Measurements from ENCODE around the gene ADCY10. TPM values are rescaled to one million over a fixed set of nuclear protein-coding genes. Genes with fewer than 3 reads are reported as not detected.

Gene ADCY10
- total RNA-seq, 1 experiment from 2014 or later: 0.10 TPM

GRCh38 chr1:167922611-167923074, 8.7 kb upstream of the ADCY10 start:
- no peaks in the 10 kb centered on the region; the same call in 1 of the 2 replicates for H3K36me3 ChIP-seq (ENCODE audit: control insufficient read depth, insufficient read depth, low read length)
- intact Hi-C loops (cut with micrococcal nuclease; ENCODE audit: unreplicated experiment): no loop called here
- peaks cover 21% of the 10 kb centered on the region for H3K4me1 ChIP-seq (ENCODE audit: control insufficient read depth, insufficient read depth, low read length)
- no peak overlapping the region for H3K27ac ChIP-seq (ENCODE audit: low read length)
- POLR2A ChIA-PET: no interaction called here
- TF ChIP-seq CTCF (IDR thresholded peaks at IDR 0.05) (no peak), POLR2AphosphoS5 (IDR thresholded peaks at IDR 0.05; ENCODE audit: low read depth, low read length) (no peak)
- in situ Hi-C loops (cut with HindIII; ENCODE audit: low pct_unique_long_range_greater_than_20kb, low sequenced_read_pairs): no loop called here
- no peaks in the 10 kb centered on the region for H3K27me3 ChIP-seq (ENCODE audit: control insufficient read depth, insufficient read depth, low read length)
- CTCF ChIA-PET: no interaction called here
- H3K4me3 ChIP-seq (ENCODE audit: low read depth in 2 of 2, low read length in 2 of 2): no peak overlapping the region
- ATAC-seq: no peak
- DNase-seq (ENCODE audit: low read depth, low spot score): no peak
- H3K9me3 ChIP-seq (ENCODE audit: control insufficient read depth, insufficient read depth, low read depth, low read length): no peaks in the 10 kb centered on the region
- no TSS peak for BruUV-seq (replicated peaks)

- DNase-seq (ENCODE audit: low read depth, low spot score) (no peak), ATAC-seq (no peak)
- ChIA-PET POLR2A (interaction anchor here (0.6 kb wide), 1 partner anchor 10 kb away, joined by 3 read pairs; no protein-coding TSS in a partner anchor), CTCF (no interaction called here)
- Histone ChIP-seq H3K9me3 (ENCODE audit: control insufficient read depth, insufficient read depth, low read depth, low read length) (no peaks in the 10 kb centered on the region), H3K4me3 (ENCODE audit: low read depth in 2 of 2, low read length in 2 of 2) (no peak overlapping the region), H3K36me3 (ENCODE audit: control insufficient read depth, insufficient read depth, low read length) (no peaks in the 10 kb centered on the region; the same call in 1 of the 2 replicates), H3K27me3 (ENCODE audit: control insufficient read depth, insufficient read depth, low read length) (no peaks in the 10 kb centered on the region), H3K27ac (ENCODE audit: low read length) (no peak overlapping the region), H3K4me1 (ENCODE audit: control insufficient read depth, insufficient read depth, low read length) (peaks cover 15% of the 10 kb centered on the region)
- BruUV-seq (replicated peaks): no TSS peak
- in situ Hi-C loops (cut with HindIII; ENCODE audit: low pct_unique_long_range_greater_than_20kb, low sequenced_read_pairs) (no loop called here), intact Hi-C loops (cut with micrococcal nuclease; ENCODE audit: unreplicated experiment) (no loop called here)
- TF ChIP-seq REST (IDR thresholded peaks at IDR 0.05; ENCODE audit: insufficient read depth in 1 of 2, low read depth in 2 of 2, low read length in 1 of 2): no peak
- TF ChIP-seq TCF7L2 (IDR thresholded peaks at IDR 0.05; ENCODE audit: low read depth, low read length): no peak
- no peak for TF ChIP-seq CTCF (IDR thresholded peaks at IDR 0.05)
- TF ChIP-seq SIN3A (IDR thresholded peaks at IDR 0.05; ENCODE audit: borderline replicate concordance, insufficient read depth, low read depth, low read length): no peak
- no peak for TF ChIP-seq POLR2AphosphoS5 (IDR thresholded peaks at IDR 0.05; ENCODE audit: low read depth, low read length)
Observed at GRCh38 chr1:167922023-167922422, 8.1 kb upstream of the ADCY10 start.
